Activated gamma-delta T cell treated with Interleukin-2 at 50 U/mL for 16 hours (primary cell): ENCODE measurements around the gene SPART.
"Not testable (repeated sequence)": the region's sequence is repeated elsewhere in the genome, so short reads cannot be mapped to it uniquely, and the experiment has no call there.

ENCODE experiments used
- DNase-seq: peaks from one replicate; pipeline ENCODE4 v3.0.0-alpha.2; 2020

SPART gene

DNA sequence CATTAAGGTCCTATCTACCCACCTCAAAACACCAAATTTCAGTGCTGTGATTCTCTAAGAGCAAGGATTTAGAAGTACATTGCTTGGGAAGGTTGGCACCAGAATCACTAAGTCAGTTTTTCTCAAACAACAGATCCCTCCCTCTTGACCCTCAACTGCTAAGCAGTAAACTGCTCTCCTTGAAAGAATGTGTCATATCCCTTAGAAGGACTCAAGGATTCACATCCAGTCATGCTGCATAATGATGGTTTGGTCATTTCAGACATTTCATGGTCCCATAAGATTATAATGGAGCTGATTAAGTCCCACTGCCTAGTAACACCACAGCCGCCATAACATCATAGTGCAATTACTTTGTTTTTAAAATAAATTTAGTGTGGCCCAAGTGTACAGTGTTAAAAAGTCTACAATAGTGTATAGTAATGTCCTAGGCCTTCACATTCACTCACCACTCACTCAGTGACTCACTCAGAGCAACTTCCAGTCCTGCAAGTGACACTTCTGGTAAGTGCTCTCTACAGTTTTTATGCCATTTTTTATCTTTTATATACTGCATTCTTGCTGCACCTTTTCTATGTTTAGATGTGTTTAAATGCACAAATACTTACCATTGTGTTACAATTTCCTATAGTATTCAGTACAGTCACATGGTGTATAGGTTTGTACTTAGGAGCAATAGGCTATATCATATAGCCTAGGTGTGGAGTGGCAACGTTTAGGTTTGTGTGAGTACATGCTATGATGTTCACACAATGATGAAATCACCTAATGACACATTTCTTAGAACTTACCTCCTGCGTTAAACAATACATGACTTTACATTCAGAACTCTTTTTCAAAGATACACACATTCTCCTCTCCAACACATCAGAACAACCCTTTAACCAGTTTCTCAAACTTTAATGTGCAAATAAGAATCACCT lies 32.9 kb downstream of the SPART start:
- no peak for DNase-seq

DNA sequence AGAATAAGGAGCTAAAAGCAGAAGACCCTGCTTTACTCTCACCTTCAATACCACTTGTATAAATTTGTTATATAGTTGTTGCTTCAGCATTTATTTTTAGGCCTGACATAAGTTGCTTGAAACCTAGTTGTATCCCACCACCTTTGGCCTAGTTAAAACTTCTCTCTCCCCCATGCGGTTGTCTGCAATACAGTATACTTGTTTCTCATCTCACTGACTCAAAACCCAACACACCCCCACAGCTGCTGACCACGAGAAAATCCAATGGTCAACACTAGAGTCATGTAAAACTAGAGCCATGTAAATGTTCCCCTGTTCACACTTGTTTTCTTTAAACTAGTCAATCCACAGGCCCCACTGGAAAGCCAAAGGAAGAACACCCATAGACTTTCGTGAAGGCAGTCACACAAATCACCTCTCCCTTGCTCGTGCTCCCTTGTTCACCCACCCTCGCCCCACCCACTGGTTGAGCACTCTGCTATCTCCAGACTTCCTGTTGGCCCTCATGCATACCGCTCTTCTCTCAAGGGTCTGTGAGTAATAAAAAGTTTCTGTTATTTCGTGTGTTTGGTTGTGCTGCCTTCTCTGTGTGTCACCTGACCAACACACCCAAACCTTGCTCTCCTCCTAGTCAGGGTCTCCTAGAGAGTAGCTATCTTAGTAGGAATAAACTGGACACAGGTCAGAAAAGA lies 35.6 kb downstream of the SPART start:
- DNase-seq: no peak

GRCh38 chr13:36302289-36302688 lies 43.9 kb downstream of the SPART start:
- DNase-seq: no peak

DNA sequence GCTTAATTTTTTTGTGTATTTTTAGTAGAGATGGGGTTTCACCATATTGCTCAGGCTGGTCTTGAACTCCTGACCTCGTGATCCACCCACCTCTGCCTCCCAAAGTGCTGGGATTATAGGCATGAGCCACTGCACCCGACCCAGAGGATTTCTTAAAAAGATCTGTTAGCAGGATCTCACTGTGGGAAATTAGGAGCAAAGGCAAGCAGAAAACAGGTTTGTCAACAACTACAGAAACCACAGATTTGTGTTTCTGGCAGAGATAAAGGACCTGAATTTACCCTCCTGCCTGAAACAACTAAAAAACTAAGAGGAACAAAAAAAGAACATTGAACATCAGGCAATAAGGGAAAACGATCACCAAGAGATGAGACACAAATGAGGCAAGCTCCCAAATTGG lies 46.7 kb downstream of the SPART start:
- DNase-seq: not testable (repeated sequence)

DNA sequence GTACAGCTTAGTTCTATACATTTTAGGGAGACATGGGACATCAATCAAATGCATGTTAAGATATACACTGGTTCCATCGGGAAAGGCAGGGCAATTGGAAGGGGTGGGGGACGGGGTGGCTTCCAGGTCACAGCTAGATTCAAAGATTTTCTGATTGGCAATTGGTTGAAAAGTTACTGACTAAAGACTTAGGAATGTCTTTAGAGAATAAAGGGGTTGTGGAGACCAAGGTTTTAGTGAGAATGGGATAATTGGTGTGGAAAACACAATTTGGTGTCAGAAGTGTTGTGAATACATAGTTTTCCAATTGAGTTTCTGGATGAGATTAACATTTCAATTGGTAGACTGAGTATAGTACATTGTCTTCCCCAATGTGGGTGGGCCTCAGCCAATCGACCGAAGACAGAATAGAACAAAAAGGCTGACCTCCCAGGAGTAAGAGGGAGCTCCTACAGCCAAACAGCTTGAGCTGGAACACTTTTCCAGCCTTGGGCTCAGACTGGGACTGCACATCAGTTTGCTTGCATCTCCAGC lies 47.6 kb downstream of the SPART start:
- DNase-seq: no peak

DNA sequence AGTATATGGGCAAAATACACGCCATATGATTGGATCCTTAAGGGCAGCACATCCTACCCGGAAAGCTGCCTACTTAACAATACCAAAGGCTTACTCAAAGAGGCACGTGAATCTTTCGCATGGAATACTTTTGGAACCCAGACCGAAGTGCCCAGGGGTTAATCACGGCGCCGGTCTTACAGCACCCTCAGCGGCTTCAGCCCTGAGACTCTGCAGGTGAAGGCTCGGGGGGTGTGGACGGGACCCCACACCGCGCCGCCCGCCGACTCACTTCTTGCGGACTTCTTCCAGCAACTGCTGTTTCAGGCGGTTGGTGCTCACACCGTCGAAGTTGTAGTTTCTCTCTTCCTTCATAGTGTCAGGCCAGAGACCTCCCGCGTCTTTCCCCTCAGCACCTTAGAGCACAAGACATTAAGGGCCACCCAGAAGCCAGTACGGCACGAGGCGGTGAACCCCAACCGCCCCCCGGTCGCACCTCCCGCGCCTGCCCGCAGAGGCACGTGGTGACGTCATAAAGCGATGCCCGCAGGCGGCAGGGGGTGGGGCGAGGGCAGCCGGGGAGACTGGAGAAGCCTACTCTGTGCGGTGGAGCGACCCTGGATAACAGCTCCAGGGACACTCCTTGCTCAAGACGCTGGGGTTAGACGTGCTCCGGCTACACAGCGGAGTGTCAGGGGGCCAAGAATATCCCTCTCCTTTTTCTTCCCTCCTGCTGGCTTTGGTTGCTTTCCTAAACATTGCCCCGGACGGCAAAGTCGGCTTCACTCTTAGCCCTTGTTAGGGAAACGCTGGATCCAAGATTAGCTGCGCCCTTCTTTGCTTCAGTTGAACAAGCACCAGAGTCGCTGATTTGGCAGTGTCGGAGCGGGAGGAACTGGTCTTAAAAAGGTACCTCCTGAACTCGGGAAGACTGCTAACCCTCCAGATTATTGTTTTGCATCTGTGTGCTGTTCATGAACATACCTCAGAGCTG lies 48.5 kb downstream of the SPART start, which contains the start of gene CCDC169:
TSS of gene CCDC169 (minus strand) at position 449 of the 973 bp plus-strand sequence. CDS start at position 354, 95 bp downstream.
- peak; percentile 23 for DNase-seq

GRCh38 chr13:36294096-36294495 lies 52.1 kb downstream of the SPART start:
- no peak for DNase-seq

DNA sequence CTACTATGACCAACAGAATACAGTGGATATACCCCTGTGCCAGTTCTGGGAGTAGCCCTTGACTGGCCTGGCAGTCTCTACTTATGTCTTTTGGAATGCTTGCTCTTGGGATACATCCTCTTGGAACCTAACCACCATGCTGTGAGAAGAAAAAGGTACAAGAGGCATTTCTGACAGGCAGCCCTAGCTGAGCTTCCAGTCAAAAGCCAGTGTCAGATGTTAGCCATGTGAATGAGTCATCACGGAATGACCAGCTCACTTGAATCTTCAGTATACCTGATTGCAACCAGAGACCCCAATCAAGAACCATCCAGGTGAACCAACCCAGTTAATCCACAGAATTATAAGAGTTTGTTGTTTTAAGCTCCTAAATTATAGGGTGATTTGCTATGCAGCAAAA lies 52.7 kb downstream of the SPART start:
- no peak for DNase-seq

DNA sequence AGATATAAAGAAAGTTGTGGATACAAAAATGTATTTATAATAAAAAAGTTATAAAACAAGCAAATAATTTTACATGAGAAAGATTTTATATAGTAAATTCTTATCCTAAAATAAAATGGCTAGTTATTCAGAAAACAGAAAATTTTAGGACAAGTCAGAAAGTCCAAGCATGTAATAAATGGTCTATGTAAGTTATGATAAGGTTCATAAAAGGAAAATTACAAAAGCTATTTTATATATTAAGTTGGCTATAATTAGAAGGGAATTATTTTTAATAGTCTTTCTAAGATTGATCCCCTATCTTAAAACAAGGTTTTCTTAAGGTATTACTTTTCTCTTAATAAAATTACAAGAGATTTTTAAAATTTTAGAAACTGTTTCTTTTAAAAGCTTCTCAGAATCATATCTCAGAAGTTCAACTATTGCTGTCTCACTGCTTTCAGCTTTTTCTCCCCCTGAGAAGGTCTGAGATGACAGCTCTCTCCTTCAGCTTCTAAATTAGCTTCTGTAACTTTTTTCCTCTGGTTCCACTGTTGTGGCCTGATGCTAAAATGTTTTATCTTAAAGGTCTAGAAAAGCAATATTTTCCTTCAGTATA lies 57.3 kb downstream of the SPART start:
- DNase-seq: no peak

- DNase-seq: no peak
These were observed 60.2 kb downstream of the SPART start for GRCh38 chr13:36286006-36286405.

DNA sequence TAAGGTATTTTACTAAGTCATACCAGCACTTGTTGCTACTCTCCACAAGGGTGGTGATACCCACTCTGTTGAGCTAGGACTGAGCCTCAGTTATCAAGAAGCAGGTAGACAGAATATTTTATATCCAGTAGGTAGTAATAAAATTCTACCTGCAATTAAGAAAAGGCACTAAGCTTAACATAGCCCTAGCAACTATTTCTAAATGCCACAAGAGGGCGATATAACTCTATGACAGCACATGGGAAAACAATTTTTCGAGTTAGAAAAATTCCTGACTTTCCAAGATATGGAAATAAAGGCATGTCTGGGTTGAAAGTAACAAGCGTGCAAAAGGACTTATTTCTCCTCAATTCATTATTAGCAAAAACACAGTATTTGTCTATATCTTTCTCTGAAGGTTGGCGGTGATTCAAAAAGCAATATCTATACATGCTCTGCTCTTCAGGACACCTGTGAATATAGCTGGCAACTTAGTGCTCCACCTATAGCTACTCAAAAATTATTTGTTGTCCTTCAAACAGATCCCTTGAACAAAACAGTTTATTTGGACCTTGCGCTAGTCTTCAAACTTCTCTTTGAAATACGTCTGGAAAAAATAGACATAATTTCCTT lies 63.3 kb downstream of the SPART start:
- no peak for DNase-seq

GRCh38 chr13:36275190-36276002 lies 70.8 kb downstream of the SPART start:
- no peak for DNase-seq

DNA sequence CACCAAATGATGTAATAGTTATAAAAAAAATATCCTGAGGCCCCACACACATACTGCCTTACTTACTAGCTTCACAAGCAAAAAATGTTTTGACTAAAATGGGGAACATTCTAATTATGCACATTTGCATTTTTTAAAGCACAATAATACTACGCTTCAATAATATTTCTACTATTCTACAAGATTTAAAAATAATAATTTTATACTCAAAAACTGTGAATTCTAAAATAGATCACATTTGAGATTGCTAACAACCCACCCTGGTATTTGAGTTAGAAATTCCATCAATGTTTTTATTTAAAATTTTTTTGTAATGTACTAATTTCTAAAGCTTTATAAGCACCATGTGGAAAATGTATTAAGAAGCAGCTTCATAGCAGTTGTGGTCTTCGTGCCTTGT lies 72.8 kb downstream of the SPART start:
- no peak for DNase-seq

DNA sequence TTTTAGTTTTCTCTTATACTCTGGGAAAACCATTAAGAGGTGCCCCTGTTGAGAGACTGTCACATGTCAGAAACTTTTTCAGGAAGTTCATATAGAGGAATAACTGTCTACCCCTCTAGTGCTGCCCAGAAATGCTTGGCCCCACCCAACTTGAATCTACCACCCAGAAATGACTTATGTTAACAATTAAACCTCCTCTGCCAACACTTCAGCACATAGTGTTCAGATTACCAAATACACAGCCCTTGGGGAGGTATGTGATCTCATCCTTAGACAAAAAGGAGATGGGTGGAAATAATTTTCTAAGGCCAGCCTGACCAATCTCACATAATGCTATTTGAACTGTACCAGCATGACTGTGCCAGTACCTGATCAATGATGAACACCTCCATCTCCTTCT lies 84.2 kb downstream of the SPART start:
- DNase-seq: no peak

- no peak for DNase-seq
These were observed 85.2 kb downstream of the SPART start for GRCh38 chr13:36261011-36261410.

DNA sequence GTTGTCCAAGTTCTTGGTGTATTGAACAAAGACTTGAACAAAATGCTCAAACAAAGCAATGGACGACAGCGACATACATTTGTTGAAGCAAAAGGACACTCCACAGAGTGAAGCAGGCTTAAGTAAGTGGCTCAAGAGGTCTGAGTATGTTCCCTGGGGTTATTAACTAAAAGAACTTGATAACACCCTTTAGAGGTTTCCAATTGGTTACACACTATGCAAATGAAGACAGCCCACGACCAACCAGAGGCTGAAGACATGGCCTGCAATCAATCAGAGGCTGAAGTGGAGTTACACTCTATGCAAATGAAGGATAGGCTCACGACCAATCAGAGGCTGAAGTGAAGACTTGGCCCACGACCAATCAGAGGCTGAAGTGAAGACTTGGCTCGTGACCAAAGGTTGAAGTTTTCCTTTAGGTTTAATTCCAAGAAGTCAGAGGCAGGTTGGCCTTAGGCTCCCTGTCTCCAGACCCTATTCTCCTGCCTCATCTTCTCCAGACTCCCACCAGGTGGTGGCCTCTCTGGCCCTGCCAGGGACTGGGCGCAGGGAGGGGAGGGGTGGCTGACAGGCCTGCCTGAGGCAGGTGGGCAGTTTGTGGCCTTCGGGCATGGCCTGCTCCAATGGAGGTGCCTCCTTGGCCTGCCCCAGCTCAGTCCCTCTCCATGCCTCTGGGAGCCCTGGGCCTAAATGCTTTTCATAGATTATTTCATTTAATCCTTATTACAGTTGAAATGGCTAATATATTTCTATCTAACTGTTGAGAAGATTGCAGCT lies 86.6 kb downstream of the SPART start:
- DNase-seq: no peak

- DNase-seq: no peak
These were observed 87.4 kb downstream of the SPART start for GRCh38 chr13:36258831-36259230.
